HepG2 (cell line): Measurements from ENCODE around the gene B3GNT9. TPM values are rescaled to one million over a fixed set of nuclear protein-coding genes. Genes with fewer than 3 reads are reported as not detected.

ENCODE experiments used
- ARHGAP35 ChIP-seq: sonication (generic); formaldehyde crosslinking; IDR thresholded peaks from 2 replicates; pipeline ENCODE4 v1.9.0; 2022; ENCODE audit warnings: mild to moderate bottlenecking, inconsistent platforms, moderate library complexity, missing genetic modification reagents, borderline replicate concordance
- BRD4 ChIP-seq: sonication (generic); formaldehyde crosslinking; IDR thresholded peaks from 2 replicates; pipeline ENCODE4 v1.4.0; 2020; ENCODE audit warnings: missing genetic modification reagents
- CENPX ChIP-seq: sonication (generic); formaldehyde crosslinking; IDR thresholded peaks from 2 replicates; pipeline ENCODE4 v1.9.0; 2021; ENCODE audit warnings: mild to moderate bottlenecking, missing genetic modification reagents, moderate library complexity
- GATA4 ChIP-seq: sonication (generic); IDR thresholded peaks from 2 replicates; pipeline ENCODE4 v1.6.1; 2016; ENCODE audit warnings: antibody characterized with exemption, low read depth, borderline replicate concordance
- HDAC6 ChIP-seq: fragments of 200-600 bp; sonication (generic); IDR thresholded peaks from 2 replicates; pipeline ENCODE4 v1.7.0; 2017; ENCODE audit warnings: mild to moderate bottlenecking, antibody characterized with exemption, low read length, low read depth
- IRF2 ChIP-seq: IDR thresholded peaks from 2 replicates; pipeline ENCODE4 v1.6.1; 2018; ENCODE audit warnings: missing genetic modification reagents, missing compliant biosample characterization
- MEF2D ChIP-seq: sonication (generic); formaldehyde crosslinking; IDR thresholded peaks from 2 replicates; pipeline ENCODE4 v1.5.1; 2020; ENCODE audit warnings: mild to moderate bottlenecking, missing genetic modification reagents
- RORA ChIP-seq: sonication (generic); formaldehyde crosslinking; IDR thresholded peaks from 2 replicates; pipeline ENCODE4 v1.5.0; 2020; ENCODE audit warnings: mild to moderate bottlenecking, missing genetic modification reagents, moderate library complexity
- SPEN ChIP-seq: sonication (generic); formaldehyde crosslinking; IDR thresholded peaks from 2 replicates; pipeline ENCODE4 v1.5.1; 2020; ENCODE audit warnings: low read depth, mild to moderate bottlenecking, missing genetic modification reagents
- TGIF2 ChIP-seq: IDR thresholded peaks from 2 replicates; pipeline ENCODE4 v1.6.1; 2016; ENCODE audit warnings: control low read depth, missing compliant biosample characterization
- TSC22D2 ChIP-seq: sonication (generic); formaldehyde crosslinking; IDR thresholded peaks from 2 replicates; pipeline ENCODE4 v1.5.1; 2020; ENCODE audit warnings: missing genetic modification reagents, mild to moderate bottlenecking, borderline replicate concordance
- ZBTB1 ChIP-seq: sonication (generic); formaldehyde crosslinking; IDR thresholded peaks from 2 replicates; pipeline ENCODE4 v1.4.0; 2020; ENCODE audit warnings: missing genetic modification reagents, borderline replicate concordance
- ZBTB20 ChIP-seq: sonication (generic); formaldehyde crosslinking; IDR thresholded peaks from 2 replicates; pipeline ENCODE4 v1.8.1; 2023; ENCODE audit warnings: missing genetic modification reagents, low read depth, mild to moderate bottlenecking, borderline replicate concordance
- ZBTB34 ChIP-seq: sonication (generic); formaldehyde crosslinking; IDR thresholded peaks from 2 replicates; pipeline ENCODE4 v1.8.0; 2022; ENCODE audit warnings: mild to moderate bottlenecking, missing genetic modification reagents
- ZBTB38 ChIP-seq: sonication (generic); formaldehyde crosslinking; IDR thresholded peaks from 2 replicates; pipeline ENCODE4 v1.5.1; 2020; ENCODE audit warnings: mild to moderate bottlenecking, missing genetic modification reagents
- ZFP90 ChIP-seq: sonication (generic); formaldehyde crosslinking; IDR thresholded peaks from 2 replicates; pipeline ENCODE4 v1.8.0; 2022; ENCODE audit warnings: missing genetic modification reagents, mild to moderate bottlenecking, inconsistent platforms, borderline replicate concordance
- ZNF501 ChIP-seq: sonication (generic); formaldehyde crosslinking; IDR thresholded peaks from 2 replicates; pipeline ENCODE4 v1.5.1; 2020; ENCODE audit warnings: mild to moderate bottlenecking, moderate library complexity, missing genetic modification reagents
- ZNF713 ChIP-seq: sonication (generic); formaldehyde crosslinking; IDR thresholded peaks from 2 replicates; pipeline ENCODE4 v1.4.0; 2020; ENCODE audit warnings: mild to moderate bottlenecking, missing genetic modification reagents
- ZNF768 ChIP-seq: sonication (generic); formaldehyde crosslinking; IDR thresholded peaks from 2 replicates; pipeline ENCODE4 v1.4.0; 2020; ENCODE audit warnings: missing genetic modification reagents
- polyA plus RNA-seq, 8 experiments: library from polyadenylated mRNA; depleted of rRNA in 3 of 8; stranded (reverse) in 7 of 8; unstranded in 1 of 8; fragments of >200 nt; fragmentation: Illumina TruSeq in 4 of 8; extraction: Trizol in 4 of 8; gene quantifications; 2 replicates each; pipeline versions ENCODE4 v1.2.1 to v1.2.3, GENCODE V29; 2011 to 2016; ENCODE audit warnings: low read depth in 4 of 8, missing spikeins in 1 of 8, mixed read lengths in 1 of 8; ENCODE audit not compliant: insufficient read depth in 1 of 8
- total RNA-seq, 5 experiments: library from RNA; depleted of rRNA; stranded (reverse); fragments of >200 nt; fragmentation: Illumina TruSeq; extraction: Trizol; gene quantifications; 2 replicates each; pipeline ENCODE4 v1.2.3, GENCODE V29; 2016; ENCODE audit warnings: low read depth in 1 of 5
- TF ChIP-seq, protein P1 (sequence below): IDR thresholded peaks from 2 replicates; pipeline ENCODE4 v1.6.1; 2016; ENCODE audit warnings: mild to moderate bottlenecking
- TF ChIP-seq, protein P2 (sequence below): sonication (generic); formaldehyde crosslinking; IDR thresholded peaks from 2 replicates; pipeline ENCODE4 v1.4.0; 2020; ENCODE audit warnings: missing genetic modification reagents, mild to moderate bottlenecking, borderline replicate concordance
- TF ChIP-seq, protein P3 (sequence below): sonication (generic); formaldehyde crosslinking; IDR thresholded peaks from 2 replicates; pipeline ENCODE4 v1.4.0; 2020; ENCODE audit warnings: missing genetic modification reagents
- TF ChIP-seq, protein P4 (sequence below): sonication (generic); formaldehyde crosslinking; conservative IDR thresholded peaks from 2 replicates; pipeline ENCODE4 v1.4.0; 2020; ENCODE audit warnings: missing genetic modification reagents

The B3GNT9 gene
- total and polyA plus RNA-seq, 2 of the 13 experiments (the other 11 are each of a cell fraction or from before 2014, with no cell fraction given): 1.5 to 3.1 TPM

DNA sequence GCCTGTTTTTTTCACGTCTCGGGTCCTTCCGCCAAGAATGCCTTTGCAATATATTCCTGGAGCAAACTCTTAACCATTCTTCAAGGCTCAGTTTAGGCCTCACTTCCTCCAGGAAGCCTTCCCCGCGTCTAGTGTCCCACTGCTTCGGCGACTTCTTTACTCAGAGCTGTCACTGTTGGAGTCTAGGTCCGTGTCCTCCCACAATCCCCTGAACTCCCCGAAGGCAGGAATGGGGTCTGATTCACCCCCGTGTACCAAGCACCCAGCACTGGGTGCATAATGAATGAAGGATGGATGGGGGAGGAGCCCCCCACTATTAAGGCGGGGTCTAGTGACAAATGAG, 32.5 kb upstream of the B3GNT9 start (continued):
- TF ChIP-seq, protein P1, sequence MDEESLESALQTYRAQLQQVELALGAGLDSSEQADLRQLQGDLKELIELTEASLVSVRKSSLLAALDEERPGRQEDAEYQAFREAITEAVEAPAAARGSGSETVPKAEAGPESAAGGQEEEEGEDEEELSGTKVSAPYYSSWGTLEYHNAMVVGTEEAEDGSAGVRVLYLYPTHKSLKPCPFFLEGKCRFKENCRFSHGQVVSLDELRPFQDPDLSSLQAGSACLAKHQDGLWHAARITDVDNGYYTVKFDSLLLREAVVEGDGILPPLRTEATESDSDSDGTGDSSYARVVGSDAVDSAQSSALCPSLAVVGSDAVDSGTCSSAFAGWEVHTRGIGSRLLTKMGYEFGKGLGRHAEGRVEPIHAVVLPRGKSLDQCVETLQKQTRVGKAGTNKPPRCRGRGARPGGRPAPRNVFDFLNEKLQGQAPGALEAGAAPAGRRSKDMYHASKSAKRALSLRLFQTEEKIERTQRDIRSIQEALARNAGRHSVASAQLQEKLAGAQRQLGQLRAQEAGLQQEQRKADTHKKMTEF (CRISPR knock-in tag): no peak
- TF ChIP-seq ZNF768 (CRISPR knock-in tag) (no peak), RORA (no peak), GATA4 (0 out of 2 replicates have a peak, but pooled peaks have one; percentile 1), CENPX (CRISPR knock-in tag) (no peak), SPEN (CRISPR knock-in tag) (no peak), TSC22D2 (0 out of 2 replicates have a peak, but pooled peaks have one; percentile 8), BRD4 (CRISPR knock-in tag) (no peak), ZNF713 (CRISPR knock-in tag) (peak; percentile 65; the same call in 1 of the 2 replicates), ZBTB34 (CRISPR knock-in tag) (0 out of 2 replicates have a peak, but pooled peaks have one; percentile 62), ZNF501 (CRISPR knock-in tag) (peak; percentile 90; the same call in 1 of the 2 replicates), TGIF2 (no peak), IRF2 (CRISPR knock-in tag) (0 out of 2 replicates have a peak, but pooled peaks have one; percentile 7), ZBTB20 (CRISPR knock-in tag) (peak; percentile 16; the same call in 1 of the 2 replicates), ZBTB38 (CRISPR knock-in tag) (no peak), ZBTB1 (CRISPR knock-in tag) (no peak), ARHGAP35 (no peak), HDAC6 (no peak), ZFP90 (CRISPR knock-in tag) (0 out of 2 replicates have a peak, but pooled peaks have one; percentile 8), MEF2D (peak; percentile 55; the same call in 1 of the 2 replicates)
- TF ChIP-seq, protein P2, sequence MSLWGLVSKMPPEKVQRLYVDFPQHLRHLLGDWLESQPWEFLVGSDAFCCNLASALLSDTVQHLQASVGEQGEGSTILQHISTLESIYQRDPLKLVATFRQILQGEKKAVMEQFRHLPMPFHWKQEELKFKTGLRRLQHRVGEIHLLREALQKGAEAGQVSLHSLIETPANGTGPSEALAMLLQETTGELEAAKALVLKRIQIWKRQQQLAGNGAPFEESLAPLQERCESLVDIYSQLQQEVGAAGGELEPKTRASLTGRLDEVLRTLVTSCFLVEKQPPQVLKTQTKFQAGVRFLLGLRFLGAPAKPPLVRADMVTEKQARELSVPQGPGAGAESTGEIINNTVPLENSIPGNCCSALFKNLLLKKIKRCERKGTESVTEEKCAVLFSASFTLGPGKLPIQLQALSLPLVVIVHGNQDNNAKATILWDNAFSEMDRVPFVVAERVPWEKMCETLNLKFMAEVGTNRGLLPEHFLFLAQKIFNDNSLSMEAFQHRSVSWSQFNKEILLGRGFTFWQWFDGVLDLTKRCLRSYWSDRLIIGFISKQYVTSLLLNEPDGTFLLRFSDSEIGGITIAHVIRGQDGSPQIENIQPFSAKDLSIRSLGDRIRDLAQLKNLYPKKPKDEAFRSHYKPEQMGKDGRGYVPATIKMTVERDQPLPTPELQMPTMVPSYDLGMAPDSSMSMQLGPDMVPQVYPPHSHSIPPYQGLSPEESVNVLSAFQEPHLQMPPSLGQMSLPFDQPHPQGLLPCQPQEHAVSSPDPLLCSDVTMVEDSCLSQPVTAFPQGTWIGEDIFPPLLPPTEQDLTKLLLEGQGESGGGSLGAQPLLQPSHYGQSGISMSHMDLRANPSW (CRISPR knock-in tag): 0 out of 2 replicates have a peak, but pooled peaks have one; percentile 15
- TF ChIP-seq, protein P3, sequence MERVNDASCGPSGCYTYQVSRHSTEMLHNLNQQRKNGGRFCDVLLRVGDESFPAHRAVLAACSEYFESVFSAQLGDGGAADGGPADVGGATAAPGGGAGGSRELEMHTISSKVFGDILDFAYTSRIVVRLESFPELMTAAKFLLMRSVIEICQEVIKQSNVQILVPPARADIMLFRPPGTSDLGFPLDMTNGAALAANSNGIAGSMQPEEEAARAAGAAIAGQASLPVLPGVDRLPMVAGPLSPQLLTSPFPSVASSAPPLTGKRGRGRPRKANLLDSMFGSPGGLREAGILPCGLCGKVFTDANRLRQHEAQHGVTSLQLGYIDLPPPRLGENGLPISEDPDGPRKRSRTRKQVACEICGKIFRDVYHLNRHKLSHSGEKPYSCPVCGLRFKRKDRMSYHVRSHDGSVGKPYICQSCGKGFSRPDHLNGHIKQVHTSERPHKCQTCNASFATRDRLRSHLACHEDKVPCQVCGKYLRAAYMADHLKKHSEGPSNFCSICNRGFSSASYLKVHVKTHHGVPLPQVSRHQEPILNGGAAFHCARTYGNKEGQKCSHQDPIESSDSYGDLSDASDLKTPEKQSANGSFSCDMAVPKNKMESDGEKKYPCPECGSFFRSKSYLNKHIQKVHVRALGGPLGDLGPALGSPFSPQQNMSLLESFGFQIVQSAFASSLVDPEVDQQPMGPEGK: peak; percentile 69; the same call in 1 of the 2 replicates
- TF ChIP-seq, protein P4, sequence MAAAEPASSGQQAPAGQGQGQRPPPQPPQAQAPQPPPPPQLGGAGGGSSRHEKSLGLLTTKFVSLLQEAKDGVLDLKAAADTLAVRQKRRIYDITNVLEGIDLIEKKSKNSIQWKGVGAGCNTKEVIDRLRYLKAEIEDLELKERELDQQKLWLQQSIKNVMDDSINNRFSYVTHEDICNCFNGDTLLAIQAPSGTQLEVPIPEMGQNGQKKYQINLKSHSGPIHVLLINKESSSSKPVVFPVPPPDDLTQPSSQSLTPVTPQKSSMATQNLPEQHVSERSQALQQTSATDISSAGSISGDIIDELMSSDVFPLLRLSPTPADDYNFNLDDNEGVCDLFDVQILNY (CRISPR knock-in tag): no peak
